GM12878 (cell line): ENCODE measurements around the gene ZBED1. TPM values are rescaled to one million over a fixed set of nuclear protein-coding genes. Genes with fewer than 3 reads are reported as not detected.

Experiments
- ATAC-seq: fragments of 200-7000 bp; cut with Tn5 transposase; 3 replicates; pipeline ENCODE4 v1.9.1; 2020; ENCODE audit warnings: mild to moderate bottlenecking, moderate library complexity
- BruUV-seq: library from RNA; stranded (reverse); fragments of 400-500 nt; replicated peaks from 2 replicates; lab custom pipeline; 2021; lab: Mats Ljungman, UMichigan
- CTCF ChIA-PET: fragments of 300-600 bp; sonication (Branson Sonifier 250); formaldehyde crosslinking; extraction: SDS; loops from one replicate; lab custom pipeline; 2021; ENCODE audit warnings: inconsistent platforms; lab: Yijun Ruan, JAX
- POLR2A ChIA-PET: fragments of 350-600 bp; formaldehyde crosslinking; extraction: SDS; loops from one replicate; lab custom pipeline; 2021; ENCODE audit warnings: inconsistent platforms; lab: Charles Lee
- RAD21 ChIA-PET: fragments of 300-600 bp; sonication (Branson Sonifier 250); formaldehyde crosslinking; loops from one replicate; lab custom pipeline; 2023; ENCODE audit warnings: antibody characterized with exemption; ENCODE audit not compliant: unreplicated experiment; lab: Charles Lee
- SMC1A ChIA-PET: fragments of 300-600 bp; sonication (Branson Sonifier 250); formaldehyde crosslinking; loops from one replicate; lab custom pipeline; 2023; ENCODE audit not compliant: unreplicated experiment, uncharacterized antibody; lab: Charles Lee
- DNase-seq: peaks from one replicate; pipeline ENCODE4 v3.0.0-alpha.2; 2011; ENCODE audit warnings: low read depth, low spot score
- FAIRE-seq: peaks from 3 replicates; lab custom pipeline; 2011; peaks lifted over from hg19 to GRCh38; lab: Jason Lieb, UNC
- H2AFZ ChIP-seq: 2 replicates; pipeline ENCODE4 v1.6.0; 2011; ENCODE audit warnings: low read depth, low read length, control low read depth; ENCODE audit not compliant: control insufficient read depth
- H3K27ac ChIP-seq: 2 replicates; pipeline ENCODE4 v1.5.1; 2011; ENCODE audit warnings: control low read depth; ENCODE audit not compliant: control insufficient read depth, insufficient read depth
- H3K27me3 ChIP-seq, 2 experiments: replicated peaks in 1 of 2; 2 replicates each; pipeline versions ENCODE4 v1.6.0 to v1.6.1; 2011; ENCODE audit warnings: low read length in 1 of 2; ENCODE audit not compliant: control insufficient read depth in 2 of 2, insufficient read depth in 2 of 2
- H3K36me3 ChIP-seq, 2 experiments: 2 replicates each; pipeline ENCODE4 v1.5.1; 2011; ENCODE audit warnings: low read length in 1 of 2; ENCODE audit not compliant: control insufficient read depth in 2 of 2, insufficient read depth in 2 of 2
- H3K4me1 ChIP-seq: 2 replicates; pipeline ENCODE4 v1.6.1; 2011; ENCODE audit warnings: mild to moderate bottlenecking, low read length, moderate library complexity, mixed read lengths; ENCODE audit not compliant: control insufficient read depth, insufficient read depth
- H3K4me2 ChIP-seq: 2 replicates; pipeline ENCODE4 v1.6.0; 2011; ENCODE audit warnings: control low read depth; ENCODE audit not compliant: control insufficient read depth, insufficient read depth
- H3K4me3 ChIP-seq: fragments of 200-600 bp; sonication (generic); 2 replicates; pipeline ENCODE4 v1.5.1; 2016
- H3K79me2 ChIP-seq: 2 replicates; pipeline ENCODE4 v1.6.0; 2011; ENCODE audit warnings: low read length; ENCODE audit not compliant: control insufficient read depth, insufficient read depth
- H3K9ac ChIP-seq: 2 replicates; pipeline ENCODE4 v1.8.0; 2011; ENCODE audit warnings: low read length, control low read depth, mixed read lengths; ENCODE audit not compliant: control insufficient read depth, insufficient read depth
- H3K9me3 ChIP-seq: replicated peaks from 3 replicates; pipeline ENCODE4 v1.5.1; 2011; ENCODE audit warnings: mild to moderate bottlenecking, low read length; ENCODE audit not compliant: control insufficient read depth, insufficient read depth
- H4K20me1 ChIP-seq: 2 replicates; pipeline ENCODE4 v1.6.0; 2011; ENCODE audit not compliant: control insufficient read depth, insufficient read depth
- CBFB ChIP-seq: IDR thresholded peaks from 2 replicates; pipeline ENCODE4 v1.6.1; 2016; ENCODE audit warnings: antibody characterized with exemption, low read depth
- CBX5 ChIP-seq: sonication (generic); IDR thresholded peaks from 2 replicates; pipeline ENCODE4 v1.6.1; 2016; ENCODE audit warnings: low read depth, moderate library complexity, mild to moderate bottlenecking, inconsistent platforms
- CEBPB ChIP-seq, 2 experiments: fragments of 150-350 bp in 1 of 2; IDR thresholded peaks; 2 replicates each; pipeline ENCODE4 v1.6.1; 2012 to 2014; ENCODE audit warnings: low read depth in 2 of 2, low read length in 2 of 2, borderline replicate concordance in 1 of 2, inconsistent platforms in 1 of 2
- CHD2 ChIP-seq: IDR thresholded peaks from 2 replicates; pipeline ENCODE4 v1.6.1; 2011; ENCODE audit warnings: low read depth, low read length, improper control_type of control experiment, borderline replicate concordance
- CTCF ChIP-seq, 3 experiments: IDR thresholded peaks in 2 of 3; conservative IDR thresholded peaks in 1 of 3; 2 replicates each; pipeline ENCODE4 v1.5.1; 2011; ENCODE audit warnings: low read depth in 3 of 3, low read length in 3 of 3, mild to moderate bottlenecking in 3 of 3, control low read depth in 2 of 3, moderate library complexity in 2 of 3, inconsistent platforms in 1 of 3, mixed read lengths in 1 of 3; ENCODE audit not compliant: control insufficient read depth in 2 of 3, insufficient read depth in 1 of 3; ENCODE audit errors: extremely low read depth in 1 of 3
- HDAC6 ChIP-seq: fragments of 200-600 bp; sonication (generic); IDR thresholded peaks from one replicate; pipeline ENCODE4 v1.8.0; 2017; ENCODE audit warnings: antibody characterized with exemption; ENCODE audit not compliant: unreplicated experiment
- JUND ChIP-seq: IDR thresholded peaks from 2 replicates; pipeline ENCODE4 v1.6.1; 2012; ENCODE audit warnings: low read depth, mild to moderate bottlenecking, low read length, improper control_type of control experiment, moderate library complexity
- MAX ChIP-seq: IDR thresholded peaks from 2 replicates; pipeline ENCODE4 v1.6.1; 2012; ENCODE audit warnings: low read depth, low read length, improper control_type of control experiment
- PAX5 ChIP-seq: IDR thresholded peaks from 2 replicates; pipeline ENCODE4 v1.6.1; 2011; ENCODE audit warnings: low read depth, low read length, borderline replicate concordance
- PAX8 ChIP-seq: fragments of 450-650 bp; IDR thresholded peaks from 2 replicates; pipeline ENCODE4 v1.6.1; 2017; ENCODE audit warnings: mild to moderate bottlenecking, moderate library complexity
- RCOR1 ChIP-seq: conservative IDR thresholded peaks from 2 replicates; pipeline ENCODE4 v1.6.1; 2012; ENCODE audit warnings: low read depth, low read length, improper control_type of control experiment
- RUNX3 ChIP-seq: IDR thresholded peaks from 2 replicates; pipeline ENCODE4 v1.6.1; 2012; ENCODE audit warnings: low read length, inconsistent platforms
- TBL1XR1 ChIP-seq: IDR thresholded peaks from 2 replicates; pipeline ENCODE4 v1.6.1; 2012; ENCODE audit warnings: low read depth, low read length, improper control_type of control experiment
- ZNF274 ChIP-seq: IDR thresholded peaks from one replicate; pipeline ENCODE4 v1.8.0; 2011; ENCODE audit not compliant: insufficient read length, insufficient read depth
- ZZZ3 ChIP-seq: IDR thresholded peaks from 2 replicates; pipeline ENCODE4 v1.6.1; 2011; ENCODE audit warnings: low read depth; ENCODE audit not compliant: control insufficient read depth, insufficient read length
- WGBS: methylation state at CpG from one replicate; pipeline ENCODE4 v1.1.6; 2016; ENCODE audit warnings: low lambda C conversion rate; ENCODE audit not compliant: insufficient replicate concordance, insufficient coverage; ENCODE audit errors: missing lambda C conversion rate; 5-methylcytosine and 5-hydroxymethylcytosine counted together
- in situ Hi-C: fragments of 300-500 bp; cut with MboI; formaldehyde crosslinking; loops from 9 replicates; pipeline ENCODE4 v1.14.3; 2018; ENCODE audit warnings: mixed read lengths
- intact Hi-C: fragments of 100-400 bp; cut with micrococcal nuclease; formaldehyde crosslinking; loops from one replicate; pipeline ENCODE4 v1.14.2; 2022; ENCODE audit not compliant: unreplicated experiment
- polyA plus RNA-seq, 11 experiments: library from polyadenylated mRNA; depleted of rRNA in 4 of 11; unstranded in 6 of 11; stranded (reverse) in 5 of 11; fragments of >200 nt; fragmentation: Nextera tagmentation in 4 of 11; fragmentation: Illumina TruSeq in 1 of 11; extraction: Ambion mirVana in 4 of 11; extraction: Trizol in 1 of 11; gene quantifications; 1 replicate in 1 of 11; 2 replicates in 10 of 11; pipeline versions ENCODE4 v1.2.1 to v1.2.3, GENCODE V29; 2011 to 2016; ENCODE audit warnings: inconsistent platforms in 2 of 11, missing spikeins in 2 of 11, low read depth in 1 of 11
- total RNA-seq, 4 experiments: library from RNA; depleted of rRNA in 3 of 4; stranded (reverse); fragments of >200 nt in 3 of 4; fragmentation: Illumina TruSeq in 1 of 4; extraction: Trizol in 1 of 4; gene quantifications; 2 replicates each; pipeline versions ENCODE4 v1.2.1 to v1.2.3, GENCODE V29; 2013 to 2021

Gene ZBED1
- total and polyA plus RNA-seq, 10 of the 15 experiments (the other 5 are each of a cell fraction or from before 2014, with no cell fraction given) = 1.9 to 75.5 (median 40.5) TPM

- Histone ChIP-seq H3K79me2 (peaks cover 34% of the 10 kb centered on the region), H3K36me3 (peaks cover 0 to 2% of the 10 kb centered on the region in 2 experiments; a peak in 1 of 4 replicates), H3K9ac (no peak overlapping the region), H2AFZ (no peak overlapping the region), H3K4me3 (no peak overlapping the region), H3K4me2 (no peak overlapping the region), H3K27ac (no peak overlapping the region), H3K4me1 (peaks cover 22% of the 10 kb centered on the region), H3K27me3 (no peaks in the 10 kb centered on the region), H3K9me3 (peaks cover 3% of the 10 kb centered on the region; the same call in 1 of the 3 replicates), H4K20me1 (no peaks in the 10 kb centered on the region)
- BruUV-seq = no TSS peak
- no peak for DNase-seq
- RAD21 ChIA-PET = no interaction called here
- CTCF ChIA-PET = no interaction called here
- POLR2A ChIA-PET = no interaction called here
- intact Hi-C loops = no loop called here
- in situ Hi-C loops = loop anchor here (10.0 to 25.0 kb wide), 2 partner anchors 847 to 1040 kb away; partner anchors contain the start of gene ASMTL
- WGBS = 57% methylated on average over 5 of the region's 5 CpGs
- no peak for ATAC-seq
- FAIRE-seq = no peak
- SMC1A ChIA-PET = no interaction called here
- no peak for TF ChIP-seq CBFB
These were observed 1.4 kb upstream of the ZBED1 start for GRCh38 chrX:2502120-2502667.

GRCh38 chrX:2501559-2502102 is 855 bp upstream of the ZBED1 start:
- H3K9ac ChIP-seq = no peak overlapping the region
- H3K4me3 ChIP-seq = no peak overlapping the region
- TF ChIP-seq PAX5 (no peak), CHD2 (no peak), JUND (no peak), TBL1XR1 (no peak), PAX8 (no peak), HDAC6 (no peak), RCOR1 (no peak), CBX5 (no peak), CTCF (IDR thresholded peaks at IDR 0.05 in 2 of 3, conservative IDR thresholded peaks at IDR 0.05 in 1 of 3; ENCODE audit: control insufficient read depth in 2 of 3, extremely low read depth in 1 of 3, insufficient read depth in 1 of 3, low read depth in 3 of 3, low read length in 3 of 3) (no peak), ZZZ3 (no peak), CEBPB (IDR thresholded peaks at IDR 0.05; ENCODE audit: borderline replicate concordance in 1 of 2, low read depth in 2 of 2, low read length in 2 of 2) (no peak), RUNX3 (no peak), MAX (no peak), ZNF274 (no peak)

More at GRCh38 chrX:2501559-2502102, 855 bp upstream of the ZBED1 start:
- no peak overlapping the region for H3K27ac ChIP-seq
- RAD21 ChIA-PET = no interaction called here
- peaks cover 0 to 6% of the 10 kb centered on the region in 2 experiments; a peak in 1 of 4 replicates for H3K36me3 ChIP-seq
- H3K9me3 ChIP-seq = peaks cover 3% of the 10 kb centered on the region; the same call in 1 of the 3 replicates
- H4K20me1 ChIP-seq = no peaks in the 10 kb centered on the region
- CTCF ChIA-PET = no interaction called here
- in situ Hi-C loops (loop anchor here (10.0 to 25.0 kb wide), 2 partner anchors 847 to 1039 kb away; partner anchors contain the start of gene ASMTL), intact Hi-C loops (no loop called here)
- no peak overlapping the region for H2AFZ ChIP-seq
- no peaks in the 10 kb centered on the region for H3K27me3 ChIP-seq
- POLR2A ChIA-PET = no interaction called here
- no peak for ATAC-seq
- WGBS = 85% methylated on average over 4 of the region's 5 CpGs
- H3K4me2 ChIP-seq = no peak overlapping the region
- peaks cover 22% of the 10 kb centered on the region for H3K4me1 ChIP-seq
- peaks cover 38% of the 10 kb centered on the region for H3K79me2 ChIP-seq
- SMC1A ChIA-PET = no interaction called here
- no TSS peak for BruUV-seq
- no peak for DNase-seq
- FAIRE-seq = no peak
